NCI-H526 (cell line): ENCODE data around the gene MAML3.

ENCODE experiments used
- DNase-seq, 2 experiments: peaks; one replicate each; lab custom pipeline; 2025; lab: John Stamatoyannopoulos, UW

Gene MAML3

GRCh38 chr4:140156529-140157171 is 2.7 kb upstream of the MAML3 start:
- no peak for DNase-seq

GRCh38 chr4:140154572-140154891 is 548 bp upstream of the MAML3 start:
- no peak for DNase-seq

GRCh38 chr4:140153419-140153717 is 616 bp downstream of the MAML3 start:
- DNase-seq, result no peak

GRCh38 chr4:140152751-140153418 is 1.1 kb downstream of the MAML3 start:
- DNase-seq, result peak; percentile 37 to 80

- peak; percentile 78 to 91 for DNase-seq
These were observed 1.8 kb downstream of the MAML3 start for GRCh38 chr4:140152013-140152703.

GRCh38 chr4:140151699-140152012 is 2.3 kb downstream of the MAML3 start:
- DNase-seq, result peak; percentile 94 to 95

GRCh38 chr4:140150886-140151698 is 2.9 kb downstream of the MAML3 start:
- DNase-seq, result peak; percentile 84 to 92

GRCh38 chr4:140150636-140150885 is 3.4 kb downstream of the MAML3 start:
- no peak for DNase-seq

GRCh38 chr4:140149846-140150635 is 3.9 kb downstream of the MAML3 start:
- DNase-seq, result peak; percentile 76 to 89

GRCh38 chr4:140144050-140144449 is 9.9 kb downstream of the MAML3 start:
- DNase-seq, result no peak

- no peak for DNase-seq
These were observed 12.7 kb downstream of the MAML3 start for GRCh38 chr4:140141210-140141835.

GRCh38 chr4:140140566-140140965 is 13.4 kb downstream of the MAML3 start:
- no peak for DNase-seq

- no peak for DNase-seq
These were observed 15.6 kb downstream of the MAML3 start for GRCh38 chr4:140138428-140138827.

GRCh38 chr4:140137671-140138070 is 16.3 kb downstream of the MAML3 start:
- DNase-seq, result no peak

- DNase-seq, result no peak
These were observed 17.5 kb downstream of the MAML3 start for GRCh38 chr4:140136509-140136908.

GRCh38 chr4:140135529-140136088 is 18.4 kb downstream of the MAML3 start:
- peak in 1 of 2 experiments; percentile 26 for DNase-seq

GRCh38 chr4:140134746-140135425 is 19.1 kb downstream of the MAML3 start:
- DNase-seq, result no peak

GRCh38 chr4:140133576-140133975 is 20.4 kb downstream of the MAML3 start:
- DNase-seq, result no peak

GRCh38 chr4:140131675-140132229 is 22.2 kb downstream of the MAML3 start:
- DNase-seq, result no peak

- DNase-seq, result no peak
These were observed 23.3 kb downstream of the MAML3 start for GRCh38 chr4:140130677-140131076.

- no peak for DNase-seq
These were observed 26.6 kb downstream of the MAML3 start for GRCh38 chr4:140127422-140127821.
